ENCODE results near the gene ETNK2. TPM values are rescaled to one million over a fixed set of nuclear protein-coding genes. Genes with fewer than 3 reads are reported as not detected.

The ETNK2 gene
- total and polyA plus RNA-seq, 2 of the 13 experiments (the other 11 are each of a cell fraction or from before 2014, with no cell fraction given): 15.5 to 42.8 TPM

DNA sequence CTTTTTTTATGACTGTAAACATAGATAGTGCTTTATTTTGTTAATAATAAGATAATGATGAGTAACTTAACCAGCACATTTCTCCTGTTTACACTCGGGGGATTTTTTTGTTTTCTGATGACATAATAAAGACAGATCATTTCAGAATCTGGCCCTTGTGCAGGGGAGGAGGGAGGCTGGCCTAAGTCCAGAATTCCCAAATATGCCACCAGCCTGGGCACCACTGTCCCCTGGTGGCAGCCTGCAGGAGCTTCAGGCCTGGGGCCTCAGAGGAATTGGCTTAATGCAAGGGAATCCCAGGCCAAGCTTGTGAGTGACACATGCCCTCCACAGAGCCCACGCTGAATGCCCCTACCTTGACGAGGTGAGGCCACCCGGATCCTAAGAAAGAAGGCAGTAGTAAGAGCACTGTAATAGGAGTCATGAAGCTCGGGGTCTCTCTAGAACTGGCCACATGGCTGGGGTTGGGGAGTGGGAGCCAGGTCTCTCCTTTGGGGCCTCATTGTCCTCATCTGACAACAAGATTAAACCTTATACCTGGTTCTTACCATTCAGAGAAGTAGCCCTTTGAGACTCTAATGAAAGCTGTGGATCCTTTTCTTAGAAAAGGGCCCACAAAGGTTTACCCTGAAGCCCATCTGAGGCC, 24.1 kb downstream of the ETNK2 start (continued):
- TF ChIP-seq ZBTB40 (IDR thresholded peaks at IDR 0.05): no peak
- TF ChIP-seq ZBTB40 (CRISPR knock-in tag; IDR thresholded peaks at IDR 0.05): no peak
- TF ChIP-seq NR3C1 (CRISPR knock-in tag; IDR thresholded peaks at IDR 0.05): no peak
- TF ChIP-seq, protein P1, sequence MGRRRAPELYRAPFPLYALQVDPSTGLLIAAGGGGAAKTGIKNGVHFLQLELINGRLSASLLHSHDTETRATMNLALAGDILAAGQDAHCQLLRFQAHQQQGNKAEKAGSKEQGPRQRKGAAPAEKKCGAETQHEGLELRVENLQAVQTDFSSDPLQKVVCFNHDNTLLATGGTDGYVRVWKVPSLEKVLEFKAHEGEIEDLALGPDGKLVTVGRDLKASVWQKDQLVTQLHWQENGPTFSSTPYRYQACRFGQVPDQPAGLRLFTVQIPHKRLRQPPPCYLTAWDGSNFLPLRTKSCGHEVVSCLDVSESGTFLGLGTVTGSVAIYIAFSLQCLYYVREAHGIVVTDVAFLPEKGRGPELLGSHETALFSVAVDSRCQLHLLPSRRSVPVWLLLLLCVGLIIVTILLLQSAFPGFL (CRISPR knock-in tag; IDR thresholded peaks at IDR 0.05): no peak
- TF ChIP-seq HOXA5 (CRISPR knock-in tag; IDR thresholded peaks at IDR 0.05): no peak
- no peak for TF ChIP-seq TRIM22 (IDR thresholded peaks at IDR 0.05)
- TF ChIP-seq FOSL2 (CRISPR knock-in tag; IDR thresholded peaks at IDR 0.05): 0 out of 2 replicates have a peak, but pooled peaks have one; percentile 24
- TF ChIP-seq NAIF1 (CRISPR knock-in tag; IDR thresholded peaks at IDR 0.05; ENCODE audit: borderline replicate concordance): no peak
- no peak for TF ChIP-seq ZNF839 (CRISPR knock-in tag; IDR thresholded peaks at IDR 0.05; ENCODE audit: borderline replicate concordance)
- no peak for TF ChIP-seq KAT7 (CRISPR knock-in tag; IDR thresholded peaks at IDR 0.05; ENCODE audit: borderline replicate concordance)
- TF ChIP-seq ZFP36L1 (CRISPR knock-in tag; IDR thresholded peaks at IDR 0.05): no peak
- 0 out of 2 replicates have a peak, but pooled peaks have one; percentile 34 for TF ChIP-seq MIXL1 (CRISPR knock-in tag; IDR thresholded peaks at IDR 0.05)
- no peak for TF ChIP-seq ZNF333 (CRISPR knock-in tag; IDR thresholded peaks at IDR 0.05; ENCODE audit: borderline replicate concordance)
- TF ChIP-seq ZNF816 (CRISPR knock-in tag; IDR thresholded peaks at IDR 0.05; ENCODE audit: borderline replicate concordance): no peak
- no peak for TF ChIP-seq PRPF4 (IDR thresholded peaks at IDR 0.05; ENCODE audit: low read depth, low read length, poor library complexity, severe bottlenecking)
- no peak for TF ChIP-seq ZNF670 (CRISPR knock-in tag; IDR thresholded peaks at IDR 0.05; ENCODE audit: borderline replicate concordance)
- no peak for TF ChIP-seq FOXA1 (IDR thresholded peaks at IDR 0.05)
- no peak for TF ChIP-seq FOXA1 (CRISPR knock-in tag; IDR thresholded peaks at IDR 0.05)
- TF ChIP-seq DNMT1 (CRISPR knock-in tag; IDR thresholded peaks at IDR 0.05): no peak
